Measurements from ENCODE around the gene CYP2E1.
A peak's percentile ranks its signal among the peaks of the same experiment; 100 is the strongest.
"Not testable (repeated sequence)": the region's sequence is repeated elsewhere in the genome, so short reads cannot be mapped to it uniquely, and the experiment has no call there.

The CYP2E1 gene

GRCh38 chr10:133528845-133529575 lies 1.8 kb downstream of the CYP2E1 start:
- DNase-seq: peak; percentile 29

- DNase-seq: no peak
These were observed 2.4 kb downstream of the CYP2E1 start for GRCh38 chr10:133529576-133529946.

GRCh38 chr10:133530506-133530905 lies 3.3 kb downstream of the CYP2E1 start:
- no peak for DNase-seq

- DNase-seq: no peak
These were observed 5.7 kb downstream of the CYP2E1 start for GRCh38 chr10:133532871-133533270.

GRCh38 chr10:133534417-133534816 lies 7.3 kb downstream of the CYP2E1 start:
- no peak for DNase-seq

GRCh38 chr10:133536198-133536597 lies 9.0 kb downstream of the CYP2E1 start:
- no peak for DNase-seq

GRCh38 chr10:133537546-133538545 lies 10.7 kb downstream of the CYP2E1 start:
- no peak for DNase-seq

- DNase-seq: not testable (repeated sequence)
These were observed 14.3 kb downstream of the CYP2E1 start for GRCh38 chr10:133541441-133541975.

GRCh38 chr10:133544506-133544905 lies 17.3 kb downstream of the CYP2E1 start:
- no peak for DNase-seq

GRCh38 chr10:133554600-133554999 lies 27.4 kb downstream of the CYP2E1 start:
- DNase-seq: no peak

- DNase-seq: no peak
These were observed 28.4 kb downstream of the CYP2E1 start for GRCh38 chr10:133555521-133555920.

- no peak for DNase-seq
These were observed 30.2 kb downstream of the CYP2E1 start for GRCh38 chr10:133557381-133557780.

GRCh38 chr10:133559216-133559615 lies 32.1 kb downstream of the CYP2E1 start:
- no peak for DNase-seq

GRCh38 chr10:133564816-133565215 lies 37.7 kb downstream of the CYP2E1 start:
- no peak for DNase-seq

GRCh38 chr10:133565441-133566294 lies 38.5 kb downstream of the CYP2E1 start, which contains the start of gene SYCE1:
Gene SYCE1 (minus strand): TSS chr10:133565583. CDS start chr10:133565529, 54 bp downstream.
- no peak for DNase-seq

GRCh38 chr10:133567119-133567518 lies 40.0 kb downstream of the CYP2E1 start:
- DNase-seq: no peak

- DNase-seq: no peak
These were observed 40.6 kb downstream of the CYP2E1 start for GRCh38 chr10:133567609-133568286.

GRCh38 chr10:133568287-133568614 lies 41.1 kb downstream of the CYP2E1 start:
- DNase-seq: no peak

- DNase-seq: not testable (repeated sequence)
These were observed 41.8 kb downstream of the CYP2E1 start for GRCh38 chr10:133568831-133569527.

GRCh38 chr10:133569801-133570200 lies 42.6 kb downstream of the CYP2E1 start:
- DNase-seq: not testable (repeated sequence)

- DNase-seq: not testable (repeated sequence)
These were observed 44.9 kb downstream of the CYP2E1 start for GRCh38 chr10:133572055-133572454.

Data from right kidney (tissue), 1 donor.